Neural progenitor cell (in vitro differentiated cells): ENCODE measurements around the gene HOXA10. TPM values are rescaled to one million over a fixed set of nuclear protein-coding genes. Genes with fewer than 3 reads are reported as not detected.

Experiments used
- DNase-seq: peaks from one replicate; pipeline ENCODE4 v3.0.0-alpha.2; 2016; ENCODE audit warnings: low spot score
- H2AFZ ChIP-seq: fragments of 200-600 bp; sonication (generic); replicated peaks from 2 replicates; pipeline ENCODE4 v1.6.1; 2016; ENCODE audit warnings: antibody characterized with exemption
- H3F3A ChIP-seq: fragments of 200-600 bp; sonication (generic); 2 replicates; pipeline ENCODE4 v1.6.1; 2016; ENCODE audit warnings: antibody characterized with exemption, low read depth
- H3K27ac ChIP-seq: fragments of 200-600 bp; sonication (generic); 2 replicates; pipeline ENCODE4 v1.5.1; 2016; ENCODE audit warnings: mild to moderate bottlenecking
- H3K27me3 ChIP-seq: fragments of 200-600 bp; sonication (generic); 2 replicates; pipeline ENCODE4 v1.6.1; 2016; ENCODE audit warnings: mild to moderate bottlenecking, moderate library complexity
- H3K36me3 ChIP-seq: fragments of 200-600 bp; sonication (generic); 2 replicates; pipeline ENCODE4 v1.5.1; 2016
- H3K4me1 ChIP-seq: fragments of 200-600 bp; sonication (generic); 2 replicates; pipeline ENCODE4 v1.6.1; 2016; ENCODE audit warnings: mixed run types
- H3K4me2 ChIP-seq: fragments of 200-600 bp; sonication (generic); 2 replicates; pipeline ENCODE4 v1.6.1; 2016
- H3K4me3 ChIP-seq: fragments of 200-600 bp; sonication (generic); 2 replicates; pipeline ENCODE4 v1.5.1; 2016
- H3K79me2 ChIP-seq: fragments of 200-600 bp; sonication (generic); 2 replicates; pipeline ENCODE4 v1.6.1; 2016; ENCODE audit warnings: low read depth
- H3K9ac ChIP-seq: fragments of 200-600 bp; sonication (generic); 2 replicates; pipeline ENCODE4 v1.6.1; 2016
- H3K9me3 ChIP-seq: fragments of 200-600 bp; sonication (generic); 2 replicates; pipeline ENCODE4 v1.5.1; 2016; ENCODE audit warnings: low read depth
- H4K20me1 ChIP-seq: fragments of 200-600 bp; sonication (generic); 2 replicates; pipeline ENCODE4 v1.6.1; 2016; ENCODE audit warnings: low read depth
- H3K27ac Mint-ChIP-seq: 3 replicates; pipeline ENCODE4 v1.8.0; 2021; ENCODE audit warnings: mixed read lengths
- H3K27me3 Mint-ChIP-seq: 2 replicates; pipeline ENCODE4 v1.8.0; 2022; ENCODE audit warnings: low read depth, mild to moderate bottlenecking, inconsistent platforms, moderate library complexity, mixed read lengths; ENCODE audit not compliant: insufficient read depth
- H3K36me3 Mint-ChIP-seq: 3 replicates; pipeline ENCODE4 v1.8.0; 2021; ENCODE audit warnings: mixed read lengths
- H3K4me1 Mint-ChIP-seq: 3 replicates; pipeline ENCODE4 v1.8.0; 2021; ENCODE audit warnings: mixed read lengths
- H3K4me3 Mint-ChIP-seq: 3 replicates; pipeline ENCODE4 v1.8.0; 2021; ENCODE audit warnings: mild to moderate bottlenecking, moderate library complexity, mixed read lengths
- H3K9me3 Mint-ChIP-seq: 3 replicates; pipeline ENCODE4 v1.8.0; 2020; ENCODE audit warnings: mixed read lengths
- CTCF ChIP-seq: fragments of 200-600 bp; sonication (generic); IDR thresholded peaks from 2 replicates; pipeline ENCODE4 v1.5.1; 2017; ENCODE audit warnings: antibody characterized with exemption, mild to moderate bottlenecking
- EZH2 ChIP-seq: fragments of 200-600 bp; sonication (generic); IDR thresholded peaks from 2 replicates; pipeline ENCODE4 v1.6.1; 2017; ENCODE audit warnings: antibody characterized with exemption, mild to moderate bottlenecking, moderate library complexity
- EZH2phosphoT487 ChIP-seq: fragments of 200-600 bp; sonication (generic); IDR thresholded peaks from 2 replicates; pipeline ENCODE4 v1.6.1; 2017; ENCODE audit warnings: antibody characterized with exemption
- total RNA-seq: library from RNA; depleted of rRNA; stranded (reverse); fragments of >200 nt; gene quantifications from 2 replicates; pipeline ENCODE4 v1.2.3, GENCODE V29; 2015; ENCODE audit warnings: low replicate concordance

Gene HOXA10
- total RNA-seq, 1 donor from 2014 or later: not detected

- Mint-ChIP-seq H3K36me3 (no peaks in the 10 kb centered on the region), H3K4me3 (no peak overlapping the region), H3K4me1 (peaks cover 2% of the 10 kb centered on the region), H3K9me3 (peaks cover 6% of the 10 kb centered on the region), H3K27ac (no peak overlapping the region), H3K27me3 (peaks cover 81% of the 10 kb centered on the region)
- no peak overlapping the region for H2AFZ ChIP-seq
- H3K27me3 ChIP-seq: peaks cover 100% of the 10 kb centered on the region
- no peaks in the 10 kb centered on the region for H3K36me3 ChIP-seq
- peaks cover 97% of the 10 kb centered on the region for H4K20me1 ChIP-seq
- H3K79me2 ChIP-seq: no peaks in the 10 kb centered on the region
- H3F3A ChIP-seq: no peaks in the 10 kb centered on the region
- H3K9ac ChIP-seq: no peak overlapping the region
- H3K9me3 ChIP-seq: no peaks in the 10 kb centered on the region
- TF ChIP-seq CTCF (peak; percentile 6), EZH2 (no peak), EZH2phosphoT487 (peak; percentile 7)
- no peak overlapping the region for H3K4me2 ChIP-seq
- peak; percentile 59 for DNase-seq
- no peaks in the 10 kb centered on the region for H3K4me1 ChIP-seq
- H3K4me3 ChIP-seq: no peak overlapping the region
- no peak overlapping the region for H3K27ac ChIP-seq
Observed at GRCh38 chr7:27168265-27168947, 5.7 kb downstream of the HOXA10 start.

- TF ChIP-seq EZH2phosphoT487: no peak
- no peak for TF ChIP-seq CTCF
- no peak for TF ChIP-seq EZH2
- no peak overlapping the region for H3K27ac Mint-ChIP-seq
- no peak overlapping the region for H3K9ac ChIP-seq
- H3K36me3 Mint-ChIP-seq: no peaks in the 10 kb centered on the region
- H3F3A ChIP-seq: no peaks in the 10 kb centered on the region
- peaks cover 94% of the 10 kb centered on the region for H4K20me1 ChIP-seq
- peaks cover 6% of the 10 kb centered on the region for H3K9me3 Mint-ChIP-seq
- no peak for DNase-seq
- H3K4me3 ChIP-seq: no peak overlapping the region
- H3K36me3 ChIP-seq: no peaks in the 10 kb centered on the region
- no peak overlapping the region for H2AFZ ChIP-seq
- peaks cover 2% of the 10 kb centered on the region for H3K4me1 Mint-ChIP-seq
- no peaks in the 10 kb centered on the region for H3K4me1 ChIP-seq
- no peaks in the 10 kb centered on the region for H3K9me3 ChIP-seq
- no peak overlapping the region for H3K27ac ChIP-seq
- H3K27me3 Mint-ChIP-seq: peaks cover 86% of the 10 kb centered on the region
- no peak overlapping the region for H3K4me3 Mint-ChIP-seq
- no peaks in the 10 kb centered on the region for H3K79me2 ChIP-seq
- H3K27me3 ChIP-seq: peaks cover 100% of the 10 kb centered on the region
- no peak overlapping the region for H3K4me2 ChIP-seq
Observed at GRCh38 chr7:27167916-27168264, 6.2 kb downstream of the HOXA10 start.

GRCh38 chr7:27166531-27167505 is 7.3 kb downstream of the HOXA10 start:
- H3K4me2 ChIP-seq: no peak overlapping the region
- peaks cover 100% of the 10 kb centered on the region for H3K27me3 ChIP-seq
- H3K27me3 Mint-ChIP-seq: peaks cover 90% of the 10 kb centered on the region
- H2AFZ ChIP-seq: no peak overlapping the region
- no peaks in the 10 kb centered on the region for H3K79me2 ChIP-seq
- no peaks in the 10 kb centered on the region for H3F3A ChIP-seq
- H3K9ac ChIP-seq: no peak overlapping the region
- no peak overlapping the region for H3K4me3 ChIP-seq
- peaks cover 83% of the 10 kb centered on the region for H4K20me1 ChIP-seq
- H3K9me3 ChIP-seq: no peaks in the 10 kb centered on the region
- H3K4me1 Mint-ChIP-seq: peaks cover 2% of the 10 kb centered on the region
- H3K36me3 ChIP-seq: no peaks in the 10 kb centered on the region
- no peaks in the 10 kb centered on the region for H3K36me3 Mint-ChIP-seq
- peak; percentile 43 for DNase-seq
- no peaks in the 10 kb centered on the region for H3K4me1 ChIP-seq
- TF ChIP-seq CTCF (no peak), EZH2phosphoT487 (peak; percentile 87), EZH2 (peak; percentile 88)
- H3K27ac ChIP-seq: no peak overlapping the region
- no peak overlapping the region for H3K4me3 Mint-ChIP-seq
- no peak overlapping the region for H3K27ac Mint-ChIP-seq
- H3K9me3 Mint-ChIP-seq: peaks cover 3% of the 10 kb centered on the region
